ENCODE results near the gene C1QTNF6. TPM values are rescaled to one million over a fixed set of nuclear protein-coding genes. Genes with fewer than 3 reads are reported as not detected.

C1QTNF6 gene
- polyA plus RNA-seq, 1 donor = 18.6 TPM

- WGBS (ENCODE audit: insufficient coverage, low lambda C conversion rate) = no CpG with 5 or more reads among the region's 2 CpGs
- Histone ChIP-seq H3K4me3 (ENCODE audit: low read length) (no peak overlapping the region), H3K36me3 (ENCODE audit: control insufficient read depth, insufficient read depth, low read length) (no peaks in the 10 kb centered on the region), H3K27me3 (ENCODE audit: control insufficient read depth, insufficient read depth, low read length) (no peaks in the 10 kb centered on the region), H3K27ac (ENCODE audit: low read length) (peak overlapping the region; percentile 65), H3K4me1 (ENCODE audit: control insufficient read depth, insufficient read depth, low read length) (peaks cover 40% of the 10 kb centered on the region), H3K9me3 (ENCODE audit: control insufficient read depth, low read depth, low read length) (no peaks in the 10 kb centered on the region)
- DNase-seq = no peak
These were observed 937 bp upstream of the C1QTNF6 start for GRCh38 chr22:37188901-37189466.

- Histone ChIP-seq H3K27me3 (ENCODE audit: control insufficient read depth, insufficient read depth, low read length) (no peaks in the 10 kb centered on the region), H3K4me1 (ENCODE audit: control insufficient read depth, insufficient read depth, low read length) (peaks cover 36% of the 10 kb centered on the region), H3K9me3 (ENCODE audit: control insufficient read depth, low read depth, low read length) (no peaks in the 10 kb centered on the region), H3K4me3 (ENCODE audit: low read length) (peak overlapping the region; percentile 27), H3K36me3 (ENCODE audit: control insufficient read depth, insufficient read depth, low read length) (peaks cover 2% of the 10 kb centered on the region), H3K27ac (ENCODE audit: low read length) (peak overlapping the region; percentile 65)
- WGBS (ENCODE audit: insufficient coverage, low lambda C conversion rate) = no CpG with 5 or more reads among the region's 5 CpGs
- DNase-seq = no peak
These were observed 526 bp downstream of the C1QTNF6 start for GRCh38 chr22:37187552-37187890.

GRCh38 chr22:37186997-37187522, 987 bp downstream of the C1QTNF6 start:
- Histone ChIP-seq H3K27ac (ENCODE audit: low read length) (peak overlapping the region; percentile 65), H3K4me1 (ENCODE audit: control insufficient read depth, insufficient read depth, low read length) (peaks cover 36% of the 10 kb centered on the region), H3K27me3 (ENCODE audit: control insufficient read depth, insufficient read depth, low read length) (no peaks in the 10 kb centered on the region), H3K4me3 (ENCODE audit: low read length) (peak overlapping the region; percentile 27), H3K9me3 (ENCODE audit: control insufficient read depth, low read depth, low read length) (no peaks in the 10 kb centered on the region), H3K36me3 (ENCODE audit: control insufficient read depth, insufficient read depth, low read length) (peaks cover 3% of the 10 kb centered on the region)
- no peak for DNase-seq
- whole genome bisulfite sequencing (ENCODE audit: insufficient coverage, low lambda C conversion rate) = no CpG with 5 or more reads among the region's 4 CpGs

- no peak overlapping the region for H3K4me3 ChIP-seq (ENCODE audit: low read length)
- DNase-seq = peak in 1 of 2 donors; percentile 62
- WGBS (ENCODE audit: insufficient coverage, low lambda C conversion rate) = 60% methylated on average over 1 of the region's 9 CpGs
- no peaks in the 10 kb centered on the region for H3K27me3 ChIP-seq (ENCODE audit: control insufficient read depth, insufficient read depth, low read length)
- no peak overlapping the region for H3K27ac ChIP-seq (ENCODE audit: low read length)
- H3K4me1 ChIP-seq (ENCODE audit: control insufficient read depth, insufficient read depth, low read length) = peaks cover 35% of the 10 kb centered on the region
- no peaks in the 10 kb centered on the region for H3K9me3 ChIP-seq (ENCODE audit: control insufficient read depth, low read depth, low read length)
- H3K36me3 ChIP-seq (ENCODE audit: control insufficient read depth, insufficient read depth, low read length) = peaks cover 7% of the 10 kb centered on the region
These were observed 1.6 kb downstream of the C1QTNF6 start for GRCh38 chr22:37186228-37186996.

GRCh38 chr22:37185646-37186227, 2.3 kb downstream of the C1QTNF6 start:
- Histone ChIP-seq H3K9me3 (ENCODE audit: control insufficient read depth, low read depth, low read length) (no peaks in the 10 kb centered on the region), H3K27me3 (ENCODE audit: control insufficient read depth, insufficient read depth, low read length) (no peaks in the 10 kb centered on the region), H3K36me3 (ENCODE audit: control insufficient read depth, insufficient read depth, low read length) (peaks cover 7% of the 10 kb centered on the region), H3K4me3 (ENCODE audit: low read length) (no peak overlapping the region), H3K27ac (ENCODE audit: low read length) (no peak overlapping the region), H3K4me1 (ENCODE audit: control insufficient read depth, insufficient read depth, low read length) (peaks cover 34% of the 10 kb centered on the region)
- 30% methylated on average over 3 of the region's 13 CpGs for WGBS (ENCODE audit: insufficient coverage, low lambda C conversion rate)
- no peak for DNase-seq

- Histone ChIP-seq H3K27me3 (ENCODE audit: control insufficient read depth, insufficient read depth, low read length) (no peaks in the 10 kb centered on the region), H3K9me3 (ENCODE audit: control insufficient read depth, low read depth, low read length) (no peaks in the 10 kb centered on the region), H3K4me3 (ENCODE audit: low read length) (no peak overlapping the region), H3K4me1 (ENCODE audit: control insufficient read depth, insufficient read depth, low read length) (peaks cover 33% of the 10 kb centered on the region), H3K27ac (ENCODE audit: low read length) (no peak overlapping the region), H3K36me3 (ENCODE audit: control insufficient read depth, insufficient read depth, low read length) (peaks cover 7% of the 10 kb centered on the region)
- DNase-seq = no peak
- no CpG with 5 or more reads among the region's 18 CpGs for WGBS (ENCODE audit: insufficient coverage, low lambda C conversion rate)
These were observed 3.1 kb downstream of the C1QTNF6 start for GRCh38 chr22:37184816-37185541.

- no peak for DNase-seq
- H3K27me3 ChIP-seq (ENCODE audit: control insufficient read depth, insufficient read depth, low read length) = no peaks in the 10 kb centered on the region
- WGBS (ENCODE audit: insufficient coverage, low lambda C conversion rate) = no CpG with 5 or more reads among the region's 12 CpGs
- H3K36me3 ChIP-seq (ENCODE audit: control insufficient read depth, insufficient read depth, low read length) = peaks cover 7% of the 10 kb centered on the region
- no peak overlapping the region for H3K27ac ChIP-seq (ENCODE audit: low read length)
- H3K4me1 ChIP-seq (ENCODE audit: control insufficient read depth, insufficient read depth, low read length) = peaks cover 29% of the 10 kb centered on the region
- no peak overlapping the region for H3K4me3 ChIP-seq (ENCODE audit: low read length)
- H3K9me3 ChIP-seq (ENCODE audit: control insufficient read depth, low read depth, low read length) = no peaks in the 10 kb centered on the region
These were observed 3.7 kb downstream of the C1QTNF6 start for GRCh38 chr22:37184380-37184755.

GRCh38 chr22:37183432-37184379, 4.3 kb downstream of the C1QTNF6 start:
- Histone ChIP-seq H3K9me3 (ENCODE audit: control insufficient read depth, low read depth, low read length) (no peaks in the 10 kb centered on the region), H3K4me1 (ENCODE audit: control insufficient read depth, insufficient read depth, low read length) (peaks cover 27% of the 10 kb centered on the region), H3K27me3 (ENCODE audit: control insufficient read depth, insufficient read depth, low read length) (no peaks in the 10 kb centered on the region), H3K4me3 (ENCODE audit: low read length) (no peak overlapping the region), H3K36me3 (ENCODE audit: control insufficient read depth, insufficient read depth, low read length) (peaks cover 7% of the 10 kb centered on the region), H3K27ac (ENCODE audit: low read length) (no peak overlapping the region)
- no CpG with 5 or more reads among the region's 17 CpGs for WGBS (ENCODE audit: insufficient coverage, low lambda C conversion rate)
- no peak for DNase-seq

- Histone ChIP-seq H3K9me3 (ENCODE audit: control insufficient read depth, low read depth, low read length) (no peaks in the 10 kb centered on the region), H3K27me3 (ENCODE audit: control insufficient read depth, insufficient read depth, low read length) (no peaks in the 10 kb centered on the region), H3K4me1 (ENCODE audit: control insufficient read depth, insufficient read depth, low read length) (peaks cover 27% of the 10 kb centered on the region), H3K36me3 (ENCODE audit: control insufficient read depth, insufficient read depth, low read length) (peaks cover 7% of the 10 kb centered on the region), H3K27ac (ENCODE audit: low read length) (no peak overlapping the region), H3K4me3 (ENCODE audit: low read length) (no peak overlapping the region)
- no CpG with 5 or more reads among the region's 3 CpGs for WGBS (ENCODE audit: insufficient coverage, low lambda C conversion rate)
- DNase-seq = no peak
These were observed 5.2 kb downstream of the C1QTNF6 start for GRCh38 chr22:37182949-37183245.

Data from large intestine (tissue), 3 donors.